GM19035 (cell line): Measurements from ENCODE around the gene GSG1L.
"Not testable (repeated sequence)": the region's sequence is repeated elsewhere in the genome, so short reads cannot be mapped to it uniquely, and the experiment has no call there.

Experiments used
- ATAC-seq: cut with Tn5 transposase; IDR thresholded peaks from one replicate; pipeline ENCODE4 v1.9.1; 2021; ENCODE audit not compliant: unreplicated experiment

Gene GSG1L

GRCh38 chr16:27985981-27986380 lies 77.5 kb downstream of the GSG1L start:
- no peak for ATAC-seq

GRCh38 chr16:27984121-27984520 lies 79.4 kb downstream of the GSG1L start:
- no peak for ATAC-seq

DNA sequence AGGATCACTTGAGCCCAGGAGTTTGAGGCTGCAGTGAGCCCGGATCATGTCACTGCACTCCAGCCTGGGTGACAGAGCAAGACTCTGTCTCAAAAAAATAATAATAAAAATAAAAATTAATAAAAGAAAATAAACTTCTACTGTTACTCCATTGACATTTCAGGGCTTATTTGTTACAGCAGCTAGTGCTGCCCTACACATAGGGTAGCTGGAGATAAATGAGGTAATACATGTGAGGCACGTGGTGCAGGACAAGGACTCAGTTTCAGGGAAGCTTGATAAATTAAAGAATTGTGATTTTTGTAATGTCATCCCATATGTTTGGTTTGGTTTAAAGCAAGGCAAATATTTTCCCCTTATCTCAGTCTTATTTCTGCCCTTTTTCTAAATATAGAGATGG lies 80.3 kb downstream of the GSG1L start:
- ATAC-seq = no peak

DNA sequence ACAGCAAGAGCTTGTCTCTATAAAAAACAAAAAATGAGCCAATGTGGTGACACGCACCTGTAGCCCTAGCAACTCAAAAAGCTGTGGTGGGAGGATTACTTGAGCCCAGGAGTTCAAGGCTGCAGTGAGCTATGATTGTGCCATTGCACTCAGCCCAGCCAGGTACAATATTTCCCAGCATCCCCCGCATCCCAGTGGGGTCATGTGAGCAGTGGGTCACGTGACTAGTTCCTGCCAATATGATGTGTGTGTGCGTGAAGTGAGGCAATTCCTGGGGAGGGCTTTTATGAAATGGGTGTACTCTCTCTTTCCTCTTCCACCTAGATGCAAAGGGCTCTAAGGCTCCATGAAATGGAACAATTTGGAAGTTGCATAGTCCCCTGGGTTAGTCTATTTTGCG lies 81.3 kb downstream of the GSG1L start:
- no peak for ATAC-seq

DNA sequence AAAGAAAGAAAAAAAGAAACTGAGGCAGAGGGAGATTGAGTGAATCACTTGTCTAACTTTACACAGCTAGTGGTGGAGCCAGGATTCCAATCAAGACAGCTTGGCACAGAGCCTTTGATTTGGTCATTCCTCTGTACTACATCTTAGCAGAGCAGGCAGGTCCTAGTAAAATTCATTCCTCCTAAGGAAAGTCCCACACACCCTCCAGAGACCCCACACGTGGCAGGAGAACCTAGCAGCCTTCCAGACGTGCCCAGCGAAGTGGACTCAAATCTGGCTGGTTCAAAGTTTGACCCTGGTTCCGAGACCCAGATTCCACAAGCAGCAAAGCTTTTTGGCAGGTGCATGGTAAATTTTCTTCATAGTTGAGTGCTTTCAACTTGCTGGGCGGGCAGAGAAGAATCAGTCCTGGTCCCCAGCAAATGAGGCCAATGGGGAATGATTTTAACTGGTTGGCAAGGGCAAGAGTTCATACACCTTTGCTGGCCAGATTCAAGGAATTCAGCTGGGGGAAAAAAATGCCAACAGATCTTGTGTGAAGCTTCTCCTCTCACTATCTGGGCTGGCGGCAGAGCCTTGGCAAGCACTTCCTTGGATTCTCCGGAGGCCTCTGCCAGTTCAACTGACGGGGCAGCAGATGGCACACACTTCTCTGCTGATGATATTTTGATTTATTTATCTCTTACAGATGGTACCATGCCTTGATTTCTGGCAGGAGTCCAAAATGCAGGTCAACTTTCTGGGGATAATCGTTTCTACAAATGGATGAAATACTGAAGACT lies 82.4 kb downstream of the GSG1L start:
- ATAC-seq = no peak

DNA sequence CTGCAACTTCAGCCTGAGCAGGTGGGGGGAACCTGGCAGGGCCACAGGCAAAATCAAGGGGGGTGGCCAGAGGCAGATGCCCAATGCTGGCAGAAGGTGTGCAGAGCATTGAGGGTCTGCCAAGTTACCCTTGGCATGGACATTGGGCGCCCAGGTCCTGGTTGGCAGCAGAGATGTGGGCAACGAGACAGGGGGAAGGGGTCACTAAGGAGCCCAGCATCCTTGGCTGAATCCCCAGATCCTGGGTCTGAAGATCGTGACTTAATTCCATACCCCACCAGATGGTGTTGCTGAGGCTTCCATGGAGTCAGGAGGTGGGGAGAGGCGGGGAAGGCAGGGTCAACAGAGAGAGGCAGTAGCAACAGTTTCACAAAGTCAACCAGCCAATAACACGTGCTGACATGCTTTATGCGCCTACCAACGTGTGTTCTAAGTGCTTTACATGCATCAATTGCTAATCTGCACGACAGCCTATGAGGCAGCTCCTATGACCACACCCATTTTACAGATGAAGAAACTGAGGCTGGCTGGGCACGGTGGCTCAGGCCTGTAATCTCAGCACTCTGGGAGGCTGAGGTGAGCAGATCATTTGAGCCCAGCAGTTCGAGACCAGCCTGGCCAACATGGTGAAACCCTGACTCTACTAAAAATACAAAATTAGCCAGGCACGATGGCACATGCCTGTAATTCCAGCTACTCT lies 83.3 kb downstream of the GSG1L start:
- no peak for ATAC-seq

DNA sequence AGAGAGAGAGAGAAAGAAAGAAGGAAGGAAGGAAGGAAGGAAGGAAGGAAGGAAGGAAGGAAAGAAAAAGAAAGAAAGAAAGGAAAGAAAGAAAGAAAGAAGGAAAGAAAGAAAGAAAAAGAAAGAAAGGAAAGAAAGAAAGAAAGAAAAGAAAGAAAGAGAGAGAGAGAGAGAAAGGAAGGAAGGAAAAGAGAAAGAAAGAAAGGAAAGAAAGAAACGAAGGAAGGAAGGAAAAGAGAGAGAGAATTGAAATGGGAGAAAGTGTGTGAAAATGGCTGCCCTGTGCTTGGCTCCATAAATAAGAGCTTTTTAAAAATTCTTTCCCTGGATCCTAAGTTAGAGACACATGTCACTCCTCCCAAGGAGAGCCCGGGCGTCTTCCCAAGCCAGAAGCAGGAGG lies 83.8 kb downstream of the GSG1L start:
- not testable (repeated sequence) for ATAC-seq

GRCh38 chr16:27978876-27979275 lies 84.6 kb downstream of the GSG1L start:
- ATAC-seq = no peak

- ATAC-seq = no peak
These were observed 85.5 kb downstream of the GSG1L start for GRCh38 chr16:27977966-27978365.

DNA sequence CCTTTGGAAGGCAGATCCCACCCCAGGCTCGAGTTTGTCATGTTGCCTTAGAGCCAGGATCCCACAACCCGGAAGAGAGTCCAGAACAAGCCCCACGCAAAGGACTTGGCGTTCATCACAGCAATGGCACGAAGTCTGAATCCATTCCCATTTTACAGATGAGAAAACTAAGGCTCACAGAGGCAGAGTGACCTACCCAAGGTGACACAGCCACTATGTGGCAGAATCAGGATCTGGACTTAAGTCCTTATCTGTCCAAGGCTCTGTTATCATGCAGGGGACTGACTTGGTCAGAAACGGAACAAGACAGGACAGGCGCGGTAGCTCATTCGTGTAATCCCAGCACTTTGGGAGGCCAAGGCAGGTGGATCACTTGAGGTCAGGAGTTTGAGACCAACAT lies 86.5 kb downstream of the GSG1L start:
- ATAC-seq = no peak

- ATAC-seq = no peak
These were observed 88.5 kb downstream of the GSG1L start for GRCh38 chr16:27974896-27975540.

- ATAC-seq = no peak
These were observed 89.8 kb downstream of the GSG1L start for GRCh38 chr16:27973678-27974077.

DNA sequence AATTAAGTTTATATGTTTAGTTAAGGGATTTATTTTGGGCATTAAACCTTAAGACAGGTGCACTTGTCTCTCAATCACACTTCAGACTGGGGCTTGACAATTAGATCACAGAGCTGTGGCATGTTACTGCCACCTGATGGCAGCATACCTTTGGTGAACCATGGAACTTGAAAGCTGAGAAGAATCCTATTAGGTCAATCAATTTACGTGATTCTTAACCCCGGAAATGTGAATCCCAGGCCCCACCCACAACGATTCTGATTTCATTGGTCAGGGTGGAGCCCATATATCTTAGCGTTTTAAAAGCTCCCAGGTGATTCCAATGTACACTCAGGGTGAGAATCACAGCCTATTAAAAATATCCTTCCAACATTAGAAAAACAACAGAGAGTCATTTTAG lies 91.0 kb downstream of the GSG1L start:
- no peak for ATAC-seq

- ATAC-seq = no peak
These were observed 93.9 kb downstream of the GSG1L start for GRCh38 chr16:27969574-27969973.

DNA sequence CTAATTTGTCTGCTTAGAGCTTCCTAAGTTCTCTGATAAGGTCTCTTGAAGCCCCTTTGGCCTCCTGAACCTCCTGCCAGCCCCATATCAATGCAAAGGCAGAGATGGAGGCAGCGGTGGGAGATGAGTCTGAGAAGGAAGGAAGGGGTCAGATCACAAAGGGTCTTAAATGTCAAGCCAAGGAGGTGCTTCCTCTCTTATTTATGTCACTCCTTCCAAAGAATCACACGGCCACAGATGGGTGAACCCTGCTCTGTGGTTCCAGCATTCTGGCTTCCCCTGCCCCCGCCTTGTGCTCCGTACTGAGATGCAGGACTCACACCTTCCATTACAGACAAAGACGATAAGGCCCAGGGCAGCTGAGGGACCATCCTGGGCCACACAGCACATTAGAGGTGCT lies 96.3 kb downstream of the GSG1L start:
- no peak for ATAC-seq

DNA sequence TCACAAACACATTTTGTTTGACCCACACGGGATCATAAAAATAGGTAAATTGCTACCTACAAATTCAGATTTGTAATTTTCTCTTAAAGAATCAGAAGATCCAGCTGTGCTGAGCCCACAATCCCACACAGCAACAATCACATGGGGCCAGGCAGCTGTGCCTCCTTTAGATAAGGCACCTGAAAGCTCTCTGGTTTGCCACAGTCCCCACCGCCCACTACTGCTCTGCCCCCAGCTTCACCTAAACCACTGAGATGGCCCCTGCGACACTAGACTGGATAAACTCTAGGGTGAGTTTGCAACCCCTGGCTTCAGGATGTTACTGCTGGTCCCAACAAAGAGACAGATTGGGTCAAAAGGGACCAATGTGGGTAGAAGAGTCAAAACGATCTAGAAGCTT lies 96.8 kb downstream of the GSG1L start:
- no peak for ATAC-seq

- no peak for ATAC-seq
These were observed 97.7 kb downstream of the GSG1L start for GRCh38 chr16:27965801-27966200.

DNA sequence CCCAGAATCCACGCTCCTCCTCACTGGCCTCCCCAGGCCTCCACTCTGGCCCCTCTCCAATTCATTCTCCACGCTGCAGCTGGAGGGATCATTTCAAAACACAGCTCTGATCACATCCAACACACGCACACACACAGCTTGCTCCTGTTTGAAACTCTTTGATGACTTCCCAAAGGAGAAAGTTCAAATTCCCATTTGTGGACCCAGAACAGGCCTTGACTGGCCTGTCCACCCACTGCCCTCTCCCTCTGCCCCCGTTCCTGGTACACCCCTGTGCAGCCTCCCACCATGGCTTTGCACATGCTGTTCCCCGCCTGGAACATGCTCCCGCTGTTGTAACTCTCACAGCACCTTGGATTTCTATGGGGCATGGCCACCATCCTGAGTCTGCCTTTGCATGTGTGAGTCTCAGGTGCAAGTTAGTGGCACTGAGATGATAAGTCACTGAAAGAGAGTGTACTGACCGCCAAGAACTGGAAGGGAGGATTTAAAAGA lies 100.0 kb downstream of the GSG1L start:
- ATAC-seq = no peak

- no peak for ATAC-seq
These were observed 101.3 kb downstream of the GSG1L start for GRCh38 chr16:27962197-27962596.

GRCh38 chr16:27961296-27961620 lies 102.3 kb downstream of the GSG1L start:
- no peak for ATAC-seq

GRCh38 chr16:27960619-27961295 lies 102.8 kb downstream of the GSG1L start:
- ATAC-seq = no peak

DNA sequence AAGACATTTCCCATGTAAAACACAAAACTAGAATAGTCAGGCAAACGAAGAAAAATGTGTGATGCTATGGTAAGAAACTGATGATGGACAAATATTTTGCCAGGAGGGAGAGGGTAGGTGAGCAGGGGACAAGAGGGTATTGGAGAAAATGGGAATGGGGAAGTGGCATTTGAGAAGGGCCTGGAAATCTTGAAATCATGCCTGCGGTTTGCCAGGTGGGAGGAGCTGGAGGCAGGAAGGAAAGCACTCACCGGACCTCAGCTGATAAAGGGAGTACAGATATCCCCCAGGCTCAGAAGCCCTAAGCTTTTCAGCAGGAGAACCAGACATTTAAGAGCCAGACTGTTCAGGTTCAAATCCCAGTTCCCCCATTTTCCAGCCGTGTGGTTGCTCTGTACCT lies 103.6 kb downstream of the GSG1L start:
- ATAC-seq = no peak
